Body of pancreas (tissue), 4 donors: ENCODE data around the gene ACKR3. TPM values are rescaled to one million over a fixed set of nuclear protein-coding genes. Genes with fewer than 3 reads are reported as not detected.

Experiments
- ATAC-seq: fragments of 150-250 bp; one replicate; pipeline ENCODE4 v1.9.1; 2016
- DNase-seq, 4 donors: peaks; one replicate each; pipeline ENCODE4 v3.0.0-alpha.2; 2019
- H3K27ac ChIP-seq, 4 donors: fragments of 200-600 bp; sonication (generic); 1 replicate in 3 of 4; 2 replicates in 1 of 4; pipeline versions ENCODE4 v1.5.1 to v1.6.1; 2016 to 2019; ENCODE audit warnings: mild to moderate bottlenecking in 1 of 4, mixed read lengths in 1 of 4, moderate library complexity in 1 of 4
- H3K27me3 ChIP-seq, 2 donors: fragments of 200-600 bp; sonication (generic); one replicate each; pipeline ENCODE4 v1.6.0; 2016; ENCODE audit warnings: mild to moderate bottlenecking in 1 of 2
- H3K36me3 ChIP-seq, 2 donors: fragments of 200-600 bp; sonication (generic); replicated peaks in 1 of 2; 2 replicates each; pipeline ENCODE4 v1.5.1; 2016; ENCODE audit warnings: low read depth in 2 of 2; ENCODE audit not compliant: insufficient read depth in 1 of 2
- H3K4me1 ChIP-seq: fragments of 200-600 bp; sonication (generic); one replicate; pipeline ENCODE4 v1.6.0; 2016
- H3K4me3 ChIP-seq, 2 donors: fragments of 200-600 bp; sonication (generic); 1 replicate in 1 of 2; 2 replicates in 1 of 2; pipeline ENCODE4 v1.5.1; 2016 to 2019
- H3K9me3 ChIP-seq, 3 donors: fragments of 200-600 bp; sonication (generic); 1 replicate in 2 of 3; 2 replicates in 1 of 3; pipeline ENCODE4 v1.5.1; 2016
- CTCF ChIP-seq, 7 experiments: fragments of 450-650 bp in 4 of 7; fragments of 200-600 bp in 3 of 7; sonication (generic) in 3 of 7; IDR thresholded peaks; one replicate each; pipeline ENCODE4 v1.5.1; 2016 to 2019; ENCODE audit warnings: antibody characterized with exemption in 7 of 7
- POLR2A ChIP-seq, 3 donors: fragments of 450-650 bp; IDR thresholded peaks; one replicate each; pipeline ENCODE4 v1.6.1; 2016; ENCODE audit warnings: antibody characterized with exemption in 3 of 3, mild to moderate bottlenecking in 2 of 3
- WGBS, 2 donors: methylation state at CpG; one replicate each; pipeline ENCODE4 v1.1.5; 2017; 5-methylcytosine and 5-hydroxymethylcytosine counted together
- intact Hi-C: fragments of 100-400 bp; cut with DNase I; formaldehyde crosslinking; loops from one replicate; pipeline ENCODE4 v1.15.1; 2023
- total RNA-seq, 2 donors: library from RNA; depleted of rRNA; stranded (reverse); fragments of >200 nt; gene quantifications; one replicate each; pipeline ENCODE4 v1.1.0, GENCODE V29; 2016

The ACKR3 gene
- total RNA-seq, 2 donors from 2014 or later = 10.4 to 18.1 TPM

GRCh38 chr2:236623816-236624215 is 54.2 kb downstream of the ACKR3 start:
- DNase-seq = no peak
- intact Hi-C loops = no loop called here
- H3K27ac ChIP-seq = no peak overlapping the region
- H3K27me3 ChIP-seq = no peaks in the 10 kb centered on the region
- ATAC-seq = no peak
- TF ChIP-seq POLR2A (IDR thresholded peaks at IDR 0.05) (no peak), CTCF (IDR thresholded peaks at IDR 0.05) (no peak)
- no peaks in the 10 kb centered on the region for H3K4me1 ChIP-seq
- H3K9me3 ChIP-seq = no peaks in the 10 kb centered on the region
- no peaks in the 10 kb centered on the region for H3K36me3 ChIP-seq
- 90 to 94% methylated on average over 10 of the region's 10 CpGs for WGBS, 2 donors
- H3K4me3 ChIP-seq = no peak overlapping the region

DNA sequence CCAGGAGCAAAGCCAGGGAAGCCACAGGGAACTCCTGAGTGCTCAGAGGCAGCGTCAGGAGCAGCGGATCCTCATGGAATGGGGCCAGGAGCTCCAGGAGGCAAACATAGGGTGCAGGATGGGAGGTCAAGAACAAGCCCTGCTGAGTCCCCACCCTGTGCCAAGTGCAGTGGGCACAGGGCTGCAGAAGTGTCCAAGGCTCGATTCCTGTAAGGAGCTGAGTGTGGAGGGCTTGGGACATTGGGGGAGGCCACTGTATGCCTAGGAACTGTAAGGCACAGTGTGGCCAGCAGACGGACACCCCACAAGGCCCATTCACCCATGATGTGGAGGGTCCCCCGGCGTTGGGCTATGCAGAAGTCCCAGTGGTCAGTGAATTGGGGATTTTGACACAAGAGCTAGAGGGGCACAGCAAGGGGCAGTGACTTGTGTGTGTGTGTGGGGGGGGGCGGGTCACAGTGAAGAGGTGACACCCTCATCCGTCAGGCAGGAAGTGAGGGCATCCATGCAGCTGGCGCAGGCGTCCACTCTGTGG is 55.6 kb downstream of the ACKR3 start:
- intact Hi-C loops = no loop called here
- no peak for DNase-seq
- Histone ChIP-seq H3K27ac (no peak overlapping the region), H3K9me3 (no peaks in the 10 kb centered on the region), H3K4me1 (no peaks in the 10 kb centered on the region), H3K27me3 (no peaks in the 10 kb centered on the region), H3K4me3 (no peak overlapping the region), H3K36me3 (no peaks in the 10 kb centered on the region)
- no peak for ATAC-seq
- TF ChIP-seq POLR2A (IDR thresholded peaks at IDR 0.05) = no peak
- no peak for TF ChIP-seq CTCF (IDR thresholded peaks at IDR 0.05)
- 90 to 91% methylated on average over 8 to 10 of the region's 10 CpGs for WGBS, 2 donors

DNA sequence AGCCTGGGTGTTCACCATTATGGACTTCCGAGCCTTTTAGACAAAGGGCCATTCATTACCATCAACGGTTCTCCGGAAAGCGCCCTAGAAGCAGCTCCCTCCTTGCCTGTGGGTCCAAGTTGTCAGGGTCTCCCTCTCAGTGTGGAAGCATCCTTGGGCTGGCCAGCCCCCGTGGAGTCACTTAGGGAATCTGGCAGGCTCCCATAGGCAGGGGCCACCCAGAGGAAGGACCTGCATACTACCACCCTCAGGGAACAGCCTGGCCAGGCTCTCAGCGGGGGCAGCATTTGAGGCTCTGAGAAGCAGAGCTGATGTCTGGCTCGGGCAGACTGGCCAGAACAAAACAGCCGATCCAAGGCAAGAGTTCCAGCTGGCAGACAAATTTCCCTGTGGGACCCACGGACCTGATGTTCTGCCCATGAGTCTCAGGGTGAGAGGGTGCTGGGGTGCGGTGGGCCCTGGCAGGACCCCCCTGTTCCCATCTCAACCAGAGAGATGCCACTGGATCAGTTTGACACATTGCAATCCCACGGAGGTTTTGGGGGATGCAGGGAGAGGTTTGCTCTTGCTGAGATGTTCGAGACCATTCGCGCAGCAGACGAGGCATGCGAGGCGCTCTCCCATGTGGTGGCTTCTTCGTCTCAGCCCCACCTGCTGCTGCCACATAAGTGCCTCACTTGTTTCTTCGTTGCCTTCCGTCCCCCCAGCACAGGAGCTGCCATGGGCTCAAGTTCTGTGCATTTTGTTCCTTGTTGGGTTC is 56.9 kb downstream of the ACKR3 start:
- Histone ChIP-seq H3K27me3 (no peaks in the 10 kb centered on the region), H3K4me3 (no peak overlapping the region), H3K27ac (no peak overlapping the region), H3K4me1 (peaks cover 7% of the 10 kb centered on the region), H3K9me3 (no peaks in the 10 kb centered on the region), H3K36me3 (no peaks in the 10 kb centered on the region)
- TF ChIP-seq CTCF (IDR thresholded peaks at IDR 0.05) = no peak
- no peak for TF ChIP-seq POLR2A (IDR thresholded peaks at IDR 0.05)
- no peak for DNase-seq
- intact Hi-C loops = no loop called here
- ATAC-seq = no peak
- 90% methylated on average over 14 to 20 of the region's 20 CpGs for WGBS, 2 donors

DNA sequence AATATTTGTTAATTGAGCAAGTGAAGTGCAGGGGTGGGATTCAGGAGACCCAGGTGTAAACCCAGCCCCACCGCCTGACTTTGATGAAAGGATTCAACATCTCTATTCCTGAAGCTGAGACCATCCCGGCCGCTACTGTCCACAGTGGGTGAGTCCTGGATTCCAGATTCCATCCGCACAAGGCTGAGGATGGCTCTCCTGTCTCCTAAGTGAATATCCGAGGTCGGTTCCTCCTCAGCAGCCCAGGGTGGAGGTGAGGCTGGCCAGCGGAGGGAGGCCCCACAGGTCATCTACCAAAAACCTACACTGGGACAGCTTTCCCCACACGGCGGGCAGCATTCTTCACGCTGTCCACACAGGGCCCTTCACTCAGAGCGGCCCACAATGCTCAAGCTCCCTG is 57.6 kb downstream of the ACKR3 start:
- Histone ChIP-seq H3K27ac (no peak overlapping the region), H3K4me3 (no peak overlapping the region), H3K4me1 (peaks cover 9% of the 10 kb centered on the region), H3K9me3 (no peaks in the 10 kb centered on the region), H3K36me3 (no peaks in the 10 kb centered on the region), H3K27me3 (no peaks in the 10 kb centered on the region)
- no peak for DNase-seq
- TF ChIP-seq CTCF (IDR thresholded peaks at IDR 0.05) = no peak
- no peak for TF ChIP-seq POLR2A (IDR thresholded peaks at IDR 0.05)
- ATAC-seq = no peak
- intact Hi-C loops = no loop called here
- 96 to 98% methylated on average over 4 to 11 of the region's 11 CpGs for WGBS, 2 donors

DNA sequence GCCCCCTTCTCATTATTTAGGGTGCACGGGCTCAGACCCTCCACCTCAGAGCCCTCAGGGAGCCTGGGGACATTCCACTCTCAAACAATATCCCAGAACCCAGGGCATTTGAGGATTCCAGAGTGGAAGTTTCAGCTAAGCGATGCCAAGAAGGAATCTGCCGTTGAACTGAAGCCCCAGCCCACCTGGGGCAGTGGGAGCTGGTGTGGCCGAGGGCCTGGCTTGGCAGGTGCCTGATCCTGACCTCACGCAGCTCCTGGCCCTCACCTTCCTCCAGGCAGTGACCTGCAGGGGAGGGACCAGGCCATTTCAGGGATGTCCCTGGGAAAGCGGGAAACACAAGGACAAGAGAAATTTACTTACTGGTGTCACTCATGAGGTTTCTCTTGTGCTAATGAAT is 58.2 kb downstream of the ACKR3 start:
- no peak for TF ChIP-seq CTCF (IDR thresholded peaks at IDR 0.05)
- TF ChIP-seq POLR2A (IDR thresholded peaks at IDR 0.05) = no peak
- Histone ChIP-seq H3K36me3 (no peaks in the 10 kb centered on the region), H3K4me1 (peaks cover 9% of the 10 kb centered on the region), H3K4me3 (no peak overlapping the region), H3K27me3 (no peaks in the 10 kb centered on the region), H3K9me3 (no peaks in the 10 kb centered on the region), H3K27ac (no peak overlapping the region)
- no peak for ATAC-seq
- no peak for DNase-seq
- intact Hi-C loops = no loop called here
- WGBS, 2 donors = 83 to 92% methylated on average over 2 to 6 of the region's 6 CpGs
